Thoracic aorta (tissue), 2 donors: ENCODE results near the gene CAMKV. TPM values are rescaled to one million over a fixed set of nuclear protein-coding genes. Genes with fewer than 3 reads are reported as not detected.

Source experiments
- ATAC-seq: fragments of 150-250 bp; one replicate; pipeline ENCODE4 v1.8.0; 2017; ENCODE audit warnings: low read depth; ENCODE audit not compliant: insufficient number of reproducible peaks, low FRiP score
- DNase-seq: peaks from one replicate; pipeline ENCODE4 v3.0.0-alpha.2; 2020; ENCODE audit warnings: low spot score
- H3K27ac ChIP-seq, 2 donors: fragments of 200-600 bp; sonication (generic); 1 replicate in 1 of 2; 2 replicates in 1 of 2; pipeline ENCODE4 v1.5.1; 2016; ENCODE audit warnings: mild to moderate bottlenecking in 2 of 2, moderate library complexity in 2 of 2
- H3K27me3 ChIP-seq: fragments of 200-600 bp; sonication (generic); replicated peaks from 2 replicates; pipeline ENCODE4 v1.6.0; 2016; ENCODE audit warnings: mild to moderate bottlenecking; ENCODE audit not compliant: insufficient read depth
- H3K36me3 ChIP-seq: fragments of 200-600 bp; sonication (generic); one replicate; pipeline ENCODE4 v1.5.1; 2016
- H3K4me1 ChIP-seq, 2 donors: fragments of 200-600 bp; sonication (generic); 1 replicate in 1 of 2; 2 replicates in 1 of 2; pipeline versions ENCODE4 v1.5.1 to v1.6.0; 2016; ENCODE audit warnings: low read depth in 2 of 2, mild to moderate bottlenecking in 1 of 2; ENCODE audit not compliant: control insufficient read depth in 1 of 2
- H3K4me3 ChIP-seq: fragments of 200-600 bp; sonication (generic); 2 replicates; pipeline ENCODE4 v1.5.1; 2016; ENCODE audit warnings: mild to moderate bottlenecking
- H3K9me3 ChIP-seq: fragments of 200-600 bp; sonication (generic); 2 replicates; pipeline ENCODE4 v1.5.1; 2016
- total RNA-seq, 2 donors: library from RNA; depleted of rRNA; stranded (reverse); fragments of >200 nt; gene quantifications; one replicate each; pipeline versions ENCODE4 v1.1.0 to v1.2.3, GENCODE V29; 2016
- TF ChIP-seq, protein P1 (sequence below): fragments of 200-600 bp; sonication (generic); IDR thresholded peaks from one replicate; pipeline ENCODE4 v1.5.1; 2019; ENCODE audit warnings: antibody characterized with exemption

The CAMKV gene
- total RNA-seq, 2 donors from 2014 or later, result not detected

DNA sequence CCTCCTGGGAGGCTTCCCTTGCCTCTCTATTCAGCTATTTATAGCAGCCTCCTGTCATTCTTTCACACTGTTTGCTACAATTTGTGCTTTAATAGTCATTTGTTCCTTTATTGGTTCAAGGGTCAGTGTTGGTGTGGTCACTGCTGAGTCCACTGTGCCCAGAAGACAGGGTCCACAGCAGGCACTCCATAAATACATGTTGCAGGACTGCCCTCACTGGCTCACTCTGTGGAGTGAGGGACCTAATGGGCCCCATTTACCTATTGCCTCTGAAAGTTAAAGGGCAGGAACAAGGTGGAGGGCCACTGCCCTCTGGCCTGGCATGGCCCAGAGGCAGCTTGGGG is 17.2 kb upstream of the CAMKV start:
- ATAC-seq, result no peak

DNA sequence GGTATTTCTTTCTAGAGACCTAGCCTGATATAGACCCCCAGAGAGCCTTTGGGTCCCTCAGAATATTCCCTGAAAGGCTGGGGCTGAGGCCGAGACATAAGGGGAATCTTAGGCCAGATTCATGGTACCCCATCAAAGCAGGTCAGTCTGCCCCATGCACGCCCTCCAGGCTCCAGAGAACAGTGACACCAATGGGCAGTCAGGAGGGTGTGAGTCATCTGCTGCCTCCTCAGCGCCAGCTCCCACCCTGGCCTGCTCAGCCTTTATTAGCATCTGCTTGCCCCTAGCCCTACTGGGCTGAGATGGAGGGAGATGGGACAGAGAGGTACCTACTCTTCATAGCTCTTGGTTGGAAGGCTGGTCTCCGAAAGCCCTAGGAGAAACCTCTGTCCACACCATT is 14.3 kb upstream of the CAMKV start:
- TF ChIP-seq, protein P1, sequence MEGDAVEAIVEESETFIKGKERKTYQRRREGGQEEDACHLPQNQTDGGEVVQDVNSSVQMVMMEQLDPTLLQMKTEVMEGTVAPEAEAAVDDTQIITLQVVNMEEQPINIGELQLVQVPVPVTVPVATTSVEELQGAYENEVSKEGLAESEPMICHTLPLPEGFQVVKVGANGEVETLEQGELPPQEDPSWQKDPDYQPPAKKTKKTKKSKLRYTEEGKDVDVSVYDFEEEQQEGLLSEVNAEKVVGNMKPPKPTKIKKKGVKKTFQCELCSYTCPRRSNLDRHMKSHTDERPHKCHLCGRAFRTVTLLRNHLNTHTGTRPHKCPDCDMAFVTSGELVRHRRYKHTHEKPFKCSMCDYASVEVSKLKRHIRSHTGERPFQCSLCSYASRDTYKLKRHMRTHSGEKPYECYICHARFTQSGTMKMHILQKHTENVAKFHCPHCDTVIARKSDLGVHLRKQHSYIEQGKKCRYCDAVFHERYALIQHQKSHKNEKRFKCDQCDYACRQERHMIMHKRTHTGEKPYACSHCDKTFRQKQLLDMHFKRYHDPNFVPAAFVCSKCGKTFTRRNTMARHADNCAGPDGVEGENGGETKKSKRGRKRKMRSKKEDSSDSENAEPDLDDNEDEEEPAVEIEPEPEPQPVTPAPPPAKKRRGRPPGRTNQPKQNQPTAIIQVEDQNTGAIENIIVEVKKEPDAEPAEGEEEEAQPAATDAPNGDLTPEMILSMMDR, result no peak
- no peaks in the 10 kb centered on the region for H3K36me3 ChIP-seq
- no peaks in the 10 kb centered on the region for H3K4me1 ChIP-seq
- H3K27ac ChIP-seq, result no peak overlapping the region
- DNase-seq (no peak), ATAC-seq (no peak)
- no peak overlapping the region for H3K4me3 ChIP-seq
- H3K27me3 ChIP-seq, result no peaks in the 10 kb centered on the region
- no peaks in the 10 kb centered on the region for H3K9me3 ChIP-seq

More for the DNA sequence above, 17.2 kb upstream of the CAMKV start:
- Histone ChIP-seq H3K27me3 (no peaks in the 10 kb centered on the region), H3K4me3 (no peak overlapping the region), H3K36me3 (no peaks in the 10 kb centered on the region), H3K9me3 (no peaks in the 10 kb centered on the region), H3K27ac (no peak overlapping the region), H3K4me1 (no peaks in the 10 kb centered on the region)
- no peak for DNase-seq
- TF ChIP-seq, protein P1, result no peak

DNA sequence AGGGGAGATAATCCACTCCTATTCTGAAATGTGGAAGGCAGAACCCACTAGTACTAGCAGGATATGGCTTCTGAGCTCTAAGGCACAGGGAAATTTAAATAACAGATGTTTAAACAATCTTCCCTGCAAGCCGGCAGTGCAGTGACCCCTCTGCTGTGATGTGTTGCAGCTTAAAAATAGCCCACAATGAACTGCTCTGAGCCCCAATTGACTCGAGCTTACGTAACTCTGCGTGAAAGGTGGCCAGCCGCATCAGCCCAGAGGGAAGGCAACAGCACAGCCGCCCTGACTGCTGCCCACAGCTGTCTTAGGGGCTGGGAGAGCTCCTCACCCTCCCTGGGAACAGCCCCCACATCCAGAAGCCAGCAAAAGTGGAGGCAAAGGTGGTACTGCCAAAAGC is 12.5 kb upstream of the CAMKV start:
- DNase-seq (no peak), ATAC-seq (no peak)
- no peak overlapping the region for H3K27ac ChIP-seq
- no peaks in the 10 kb centered on the region for H3K4me1 ChIP-seq
- TF ChIP-seq, protein P1, result no peak
- no peak overlapping the region for H3K4me3 ChIP-seq
- no peaks in the 10 kb centered on the region for H3K36me3 ChIP-seq
- H3K27me3 ChIP-seq, result no peaks in the 10 kb centered on the region
- H3K9me3 ChIP-seq, result no peaks in the 10 kb centered on the region

DNA sequence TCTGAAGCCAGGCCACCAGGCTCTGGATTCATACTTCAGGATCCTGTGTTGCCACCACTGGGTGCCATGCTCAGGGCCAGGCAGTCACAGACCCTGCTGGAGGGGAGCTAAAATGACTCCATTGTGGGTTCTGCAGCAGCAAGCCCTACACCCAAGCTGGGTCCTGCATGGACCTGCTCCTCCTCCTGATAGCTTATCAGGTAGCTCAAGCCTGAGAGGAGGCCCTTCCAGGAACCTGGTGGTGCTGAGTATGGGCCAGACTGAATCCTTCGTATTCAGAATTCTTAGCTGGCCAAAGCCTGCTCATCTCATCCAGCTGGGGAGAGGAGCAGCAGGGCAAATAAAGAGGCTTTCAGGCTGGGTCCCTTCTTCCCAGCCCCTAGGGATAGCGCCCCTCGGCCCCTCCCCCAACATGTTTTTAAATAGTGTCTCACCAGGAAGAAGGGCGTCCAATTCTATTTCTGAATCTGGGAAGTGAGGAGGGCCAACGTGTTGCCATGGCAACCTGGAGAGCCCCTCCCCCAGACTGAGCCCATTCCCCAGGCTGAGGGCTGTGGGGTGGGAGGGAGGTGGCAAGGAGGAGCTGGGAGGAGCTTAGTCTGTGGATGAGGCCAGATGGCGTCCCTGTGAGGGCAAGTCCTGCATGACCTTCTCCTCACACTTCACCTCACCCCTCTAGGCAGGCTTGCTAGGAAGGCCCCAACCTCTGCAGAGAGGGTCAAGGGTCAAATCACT is 11.0 kb upstream of the CAMKV start:
- no peaks in the 10 kb centered on the region for H3K4me1 ChIP-seq
- H3K27ac ChIP-seq, result no peak overlapping the region
- no peak for ATAC-seq
- no peaks in the 10 kb centered on the region for H3K36me3 ChIP-seq
- no peaks in the 10 kb centered on the region for H3K27me3 ChIP-seq
- H3K9me3 ChIP-seq, result no peaks in the 10 kb centered on the region
- DNase-seq, result no peak
- H3K4me3 ChIP-seq, result no peak overlapping the region
- TF ChIP-seq, protein P1, result no peak

GRCh38 chr3:49879721-49880120 is 10.0 kb upstream of the CAMKV start:
- no peaks in the 10 kb centered on the region for H3K4me1 ChIP-seq
- TF ChIP-seq, protein P1, result no peak
- H3K36me3 ChIP-seq, result no peaks in the 10 kb centered on the region
- no peak overlapping the region for H3K27ac ChIP-seq
- H3K9me3 ChIP-seq, result no peaks in the 10 kb centered on the region
- no peak for DNase-seq
- H3K27me3 ChIP-seq, result no peaks in the 10 kb centered on the region
- no peak overlapping the region for H3K4me3 ChIP-seq
- ATAC-seq, result no peak
